ENCODE measurements around the gene MGAT2.

Gene MGAT2

GRCh38 chr14:49659526-49660455 is 39.2 kb downstream of the MGAT2 start:
- no peak for DNase-seq

DNA sequence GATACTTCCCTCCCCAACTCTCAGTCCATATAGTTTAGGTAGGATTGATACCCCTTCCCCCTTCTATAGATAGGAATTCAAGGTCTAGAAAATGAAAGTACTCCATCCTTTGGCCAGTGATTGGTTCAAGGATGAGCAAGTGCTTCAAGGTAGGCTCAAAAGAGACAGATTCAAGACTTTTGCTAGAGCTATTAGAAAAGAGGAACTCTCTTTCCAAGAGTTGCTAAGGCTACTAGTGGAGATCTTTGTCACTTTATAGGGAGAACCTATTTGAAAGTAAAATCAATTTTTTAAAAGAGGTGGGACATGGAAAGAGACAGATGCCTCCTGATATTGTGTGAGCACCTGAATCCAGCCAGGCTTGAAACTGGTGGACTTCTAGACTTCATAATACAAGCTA is 49.9 kb downstream of the MGAT2 start:
- DNase-seq: no peak
